IMR-90 (cell line): Measurements from ENCODE around the gene OR2AG2. TPM values are rescaled to one million over a fixed set of nuclear protein-coding genes. Genes with fewer than 3 reads are reported as not detected.

Experiments used
- ATAC-seq: fragments of 200-7000 bp; cut with Tn5 transposase; 2 replicates; pipeline ENCODE4 v1.9.1; 2020; ENCODE audit warnings: low read depth, mild to moderate bottlenecking, moderate library complexity
- BruUV-seq: library from RNA; stranded (reverse); fragments of 400-500 nt; replicated peaks from 2 replicates; lab custom pipeline; 2021; lab: Mats Ljungman, UMichigan
- CTCF ChIA-PET: fragments of 300-600 bp; formaldehyde crosslinking; extraction: SDS; loops from one replicate; lab custom pipeline; 2021; ENCODE audit warnings: antibody characterized with exemption; lab: Yijun Ruan, JAX
- POLR2A ChIA-PET: fragments of 300-600 bp; sonication (Branson Sonifier 250); formaldehyde crosslinking; loops from one replicate; lab custom pipeline; 2022; ENCODE audit warnings: antibody characterized with exemption; ENCODE audit not compliant: unreplicated experiment; lab: Charles Lee
- DNase-seq: peaks from one replicate; pipeline ENCODE4 v3.0.0; 2013
- H2AFZ ChIP-seq: replicated peaks from 2 replicates; pipeline ENCODE3; 2013; ENCODE audit warnings: low read length, mild to moderate bottlenecking; ENCODE audit not compliant: poor library complexity
- H2AK5ac ChIP-seq: 2 replicates; pipeline ENCODE4 v1.6.1; 2013; ENCODE audit warnings: low read depth, low read length, inconsistent platforms
- H2AK9ac ChIP-seq: replicated peaks from 2 replicates; pipeline ENCODE3; 2013; ENCODE audit warnings: mild to moderate bottlenecking, low read depth, low read length, moderate library complexity; ENCODE audit not compliant: poor library complexity
- H2BK120ac ChIP-seq: 2 replicates; pipeline ENCODE4 v1.6.1; 2013; ENCODE audit warnings: low read depth, low read length, inconsistent platforms
- H2BK15ac ChIP-seq: 3 replicates; pipeline ENCODE4 v1.6.1; 2013; ENCODE audit warnings: low read depth, low read length, inconsistent platforms
- H2BK20ac ChIP-seq: 2 replicates; pipeline ENCODE4 v1.6.1; 2013; ENCODE audit warnings: low read depth, mild to moderate bottlenecking, inconsistent platforms, low read length, moderate library complexity
- H2BK5ac ChIP-seq: 2 replicates; pipeline ENCODE4 v1.6.1; 2013; ENCODE audit warnings: mild to moderate bottlenecking, low read depth, low read length, inconsistent platforms; ENCODE audit not compliant: poor library complexity, severe bottlenecking
- H3K14ac ChIP-seq: replicated peaks from 2 replicates; pipeline ENCODE4 v1.6.1; 2013; ENCODE audit warnings: low read depth, low read length, inconsistent platforms
- H3K18ac ChIP-seq: 2 replicates; pipeline ENCODE4 v1.6.1; 2013; ENCODE audit warnings: low read depth, low read length, control low read depth
- H3K23ac ChIP-seq: 2 replicates; pipeline ENCODE4 v1.6.1; 2013; ENCODE audit warnings: low read depth, low read length, inconsistent platforms
- H3K27ac ChIP-seq: 2 replicates; pipeline ENCODE4 v1.5.1; 2013; ENCODE audit warnings: mild to moderate bottlenecking, control low read depth, low read length; ENCODE audit not compliant: insufficient read depth
- H3K27me3 ChIP-seq: 2 replicates; pipeline ENCODE4 v1.6.1; 2013; ENCODE audit warnings: low read length; ENCODE audit not compliant: control insufficient read depth, insufficient read depth
- H3K36me3 ChIP-seq: 2 replicates; pipeline ENCODE4 v1.6.1; 2013; ENCODE audit warnings: low read length, mixed read lengths; ENCODE audit not compliant: control insufficient read depth, insufficient read depth
- H3K4ac ChIP-seq: 2 replicates; pipeline ENCODE4 v1.6.1; 2013; ENCODE audit warnings: low read depth, low read length, inconsistent platforms
- H3K4me1 ChIP-seq: 2 replicates; pipeline ENCODE4 v1.6.1; 2013; ENCODE audit warnings: low read length, mixed read lengths; ENCODE audit not compliant: control insufficient read depth, insufficient read depth
- H3K4me2 ChIP-seq: 2 replicates; pipeline ENCODE4 v1.6.1; 2013; ENCODE audit warnings: low read depth, mild to moderate bottlenecking, control low read depth, low read length, moderate library complexity
- H3K4me3 ChIP-seq: 2 replicates; pipeline ENCODE4 v1.5.1; 2013; ENCODE audit warnings: low read depth, mild to moderate bottlenecking, control low read depth, low read length, moderate library complexity; ENCODE audit not compliant: insufficient read depth
- H3K56ac ChIP-seq: 2 replicates; pipeline ENCODE4 v1.6.1; 2013; ENCODE audit warnings: low read length, inconsistent platforms; ENCODE audit not compliant: insufficient read depth; ENCODE audit errors: extremely low read depth
- H3K79me1 ChIP-seq, 2 experiments: 2 replicates each; pipeline ENCODE4 v1.6.1; 2013; ENCODE audit warnings: low read length in 2 of 2, inconsistent platforms in 1 of 2, low read depth in 1 of 2
- H3K9ac ChIP-seq: 2 replicates; pipeline ENCODE4 v1.6.1; 2013; ENCODE audit warnings: low read depth, low read length, control low read depth
- H3K9me1 ChIP-seq: 2 replicates; pipeline ENCODE4 v1.6.1; 2013; ENCODE audit warnings: low read length, inconsistent platforms; ENCODE audit not compliant: insufficient read depth
- H3K9me3 ChIP-seq: 2 replicates; pipeline ENCODE4 v1.6.1; 2013; ENCODE audit warnings: low read length; ENCODE audit not compliant: control insufficient read depth, insufficient read depth
- H4K20me1 ChIP-seq: 2 replicates; pipeline ENCODE4 v1.6.1; 2013; ENCODE audit warnings: low read length, inconsistent platforms; ENCODE audit not compliant: insufficient read depth
- H4K5ac ChIP-seq: 2 replicates; pipeline ENCODE4 v1.6.1; 2013; ENCODE audit warnings: mild to moderate bottlenecking, low read depth, low read length, control low read depth
- H4K8ac ChIP-seq, 2 experiments: 2 replicates each; pipeline ENCODE4 v1.6.1; 2013; ENCODE audit warnings: low read depth in 2 of 2, low read length in 2 of 2, control low read depth in 1 of 2, inconsistent platforms in 1 of 2
- H4K91ac ChIP-seq: 2 replicates; pipeline ENCODE4 v1.6.1; 2013; ENCODE audit warnings: low read depth, low read length, inconsistent platforms; ENCODE audit not compliant: insufficient read depth
- BHLHE40 ChIP-seq: fragments of 150-350 bp; IDR thresholded peaks from 2 replicates; pipeline ENCODE4 v1.6.1; 2016; ENCODE audit warnings: mild to moderate bottlenecking, low read depth, low read length
- CHD1 ChIP-seq: IDR thresholded peaks from 2 replicates; pipeline ENCODE4 v1.6.1; 2012; ENCODE audit warnings: low read depth, low read length, improper control_type of control experiment
- MXI1 ChIP-seq: IDR thresholded peaks from 2 replicates; pipeline ENCODE4 v1.6.1; 2012; ENCODE audit warnings: low read depth, mild to moderate bottlenecking, low read length, moderate library complexity, borderline replicate concordance
- NFE2L2 ChIP-seq: fragments of 150-350 bp; IDR thresholded peaks from 2 replicates; pipeline ENCODE4 v1.6.1; 2016; ENCODE audit warnings: low read depth, mild to moderate bottlenecking, low read length
- POLR2A ChIP-seq: IDR thresholded peaks from 2 replicates; pipeline ENCODE4 v1.6.1; 2012; ENCODE audit warnings: mild to moderate bottlenecking, low read depth, low read length
- RCOR1 ChIP-seq: IDR thresholded peaks from 2 replicates; pipeline ENCODE4 v1.6.1; 2012; ENCODE audit warnings: mild to moderate bottlenecking, low read length, improper control_type of control experiment; ENCODE audit not compliant: insufficient replicate concordance
- RFX5 ChIP-seq: IDR thresholded peaks from 2 replicates; pipeline ENCODE4 v1.8.0; 2012; ENCODE audit warnings: low read depth, mild to moderate bottlenecking, low read length, moderate library complexity
- SMC3 ChIP-seq: fragments of 150-350 bp; IDR thresholded peaks from 2 replicates; pipeline ENCODE4 v1.6.1; 2016; ENCODE audit warnings: low read depth, mild to moderate bottlenecking, antibody characterized with exemption, low read length, moderate library complexity
- WGBS, 2 experiments: methylation state at CpG; one replicate each; pipeline versions ENCODE4 v1.1.5 to v1.1.7; 2013; ENCODE audit warnings: missing lambda C conversion rate in 2 of 2; ENCODE audit not compliant: insufficient read length in 1 of 2; ENCODE audit errors: extremely low coverage in 2 of 2; 5-methylcytosine and 5-hydroxymethylcytosine counted together
- dilution Hi-C: fragments of 300-500 bp; cut with HindIII; formaldehyde crosslinking; loops from one replicate; pipeline ENCODE4 v1.14.3; 2018; ENCODE audit warnings: low sequenced_read_pairs; ENCODE audit not compliant: unreplicated experiment
- in situ Hi-C: fragments of 300-500 bp; cut with MboI; formaldehyde crosslinking; loops from 3 replicates; pipeline ENCODE4 v1.14.3; 2019; ENCODE audit warnings: low sequenced_read_pairs, inconsistent platforms, mixed read lengths
- intact Hi-C: fragments of 100-400 bp; cut with micrococcal nuclease; formaldehyde crosslinking; loops from 2 replicates; pipeline ENCODE4 v1.10.0; 2022
- polyA plus RNA-seq, 3 experiments: library from polyadenylated mRNA; depleted of rRNA; stranded (reverse); fragments of >200 nt; gene quantifications; 2 replicates each; pipeline ENCODE4 v1.2.3, GENCODE V29; 2012; ENCODE audit warnings: low replicate concordance in 1 of 3
- total RNA-seq: library from RNA; depleted of rRNA; stranded (reverse); fragments of >200 nt; gene quantifications from 2 replicates; pipeline ENCODE4 v1.2.3, GENCODE V29; 2012
- TF ChIP-seq, protein P1 (sequence below): conservative IDR thresholded peaks from 2 replicates; pipeline ENCODE4 v1.5.1; 2012; ENCODE audit warnings: mild to moderate bottlenecking, low read depth, low read length, improper control_type of control experiment

Gene OR2AG2
- total and polyA plus RNA-seq, 2 of the 4 experiments (the other 2 are of a cell fraction): 0.22 to 0.54 TPM

DNA sequence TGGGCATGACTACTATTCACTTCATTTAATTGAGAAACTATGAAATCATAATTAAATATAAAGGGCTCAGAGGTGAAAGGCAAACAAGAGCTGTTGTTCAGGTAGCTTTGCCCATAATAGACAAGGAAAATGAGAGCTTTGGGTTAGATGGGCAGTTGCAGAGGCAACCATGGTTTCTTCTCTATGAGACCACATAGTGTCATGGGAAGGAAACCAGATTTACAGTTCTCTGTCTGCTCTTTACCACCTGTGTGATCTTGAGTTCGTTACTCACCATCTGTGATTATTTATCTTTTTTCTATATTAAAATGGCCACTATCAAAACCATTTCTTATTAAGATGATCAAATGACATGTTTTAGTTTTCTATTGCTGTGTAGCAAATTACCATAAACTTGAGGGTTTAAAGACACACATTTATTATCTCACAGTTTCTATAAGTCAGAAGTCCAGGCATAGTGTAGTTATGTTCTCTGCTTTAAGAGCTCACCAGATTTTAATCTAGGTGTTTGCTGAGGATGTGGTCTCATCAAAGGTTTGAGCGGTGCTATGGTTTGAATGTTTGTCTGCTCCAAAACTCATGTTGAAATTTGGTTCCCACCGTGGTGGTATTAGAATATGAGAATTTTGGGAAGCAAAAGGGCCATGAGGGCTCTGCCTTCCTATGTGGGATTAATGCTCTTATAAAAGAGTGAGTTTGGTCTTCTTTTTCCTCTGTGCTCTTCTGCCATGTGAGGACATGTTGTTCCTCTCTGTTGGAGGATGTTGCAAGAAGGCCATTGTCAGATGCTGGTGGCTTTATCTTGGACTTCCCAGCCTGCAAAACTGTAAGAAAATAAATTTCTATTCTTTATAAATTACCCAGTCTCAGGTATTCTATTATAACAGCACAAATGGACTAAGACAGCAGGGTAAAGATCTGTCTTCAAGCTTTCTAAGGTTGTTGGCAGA lies 38.2 kb downstream of the OR2AG2 start:
- dilution Hi-C loops (no loop called here), in situ Hi-C loops (no loop called here)
- no peak for ATAC-seq

More for the DNA sequence above, 38.2 kb downstream of the OR2AG2 start:
- Histone ChIP-seq H2BK120ac (no peak overlapping the region), H4K91ac (no peak overlapping the region), H4K20me1 (no peaks in the 10 kb centered on the region), H3K79me1 (no peaks in the 10 kb centered on the region), H3K14ac (no peak overlapping the region), H2BK5ac (no peak overlapping the region), H3K27me3 (no peaks in the 10 kb centered on the region), H4K5ac (no peak overlapping the region), H3K9me1 (no peaks in the 10 kb centered on the region), H3K9me3 (no peaks in the 10 kb centered on the region), H3K4ac (no peak overlapping the region), H3K18ac (no peak overlapping the region), H3K4me2 (no peak overlapping the region), H3K27ac (no peak overlapping the region), H2AK9ac (no peak overlapping the region), H2BK20ac (no peak overlapping the region), H2AK5ac (no peak overlapping the region), H3K4me1 (no peaks in the 10 kb centered on the region), H4K8ac (no peak overlapping the region), H2AFZ (no peak overlapping the region), H2BK15ac (no peak overlapping the region), H3K36me3 (no peaks in the 10 kb centered on the region), H3K4me3 (no peak overlapping the region), H3K23ac (no peak overlapping the region), H3K9ac (no peak overlapping the region), H3K56ac (no peak overlapping the region)
- intact Hi-C loops: no loop called here
- TF ChIP-seq NFE2L2 (no peak), POLR2A (no peak), CHD1 (no peak), RFX5 (no peak), RCOR1 (no peak), SMC3 (no peak), BHLHE40 (no peak), MXI1 (no peak)
- TF ChIP-seq, protein P1, sequence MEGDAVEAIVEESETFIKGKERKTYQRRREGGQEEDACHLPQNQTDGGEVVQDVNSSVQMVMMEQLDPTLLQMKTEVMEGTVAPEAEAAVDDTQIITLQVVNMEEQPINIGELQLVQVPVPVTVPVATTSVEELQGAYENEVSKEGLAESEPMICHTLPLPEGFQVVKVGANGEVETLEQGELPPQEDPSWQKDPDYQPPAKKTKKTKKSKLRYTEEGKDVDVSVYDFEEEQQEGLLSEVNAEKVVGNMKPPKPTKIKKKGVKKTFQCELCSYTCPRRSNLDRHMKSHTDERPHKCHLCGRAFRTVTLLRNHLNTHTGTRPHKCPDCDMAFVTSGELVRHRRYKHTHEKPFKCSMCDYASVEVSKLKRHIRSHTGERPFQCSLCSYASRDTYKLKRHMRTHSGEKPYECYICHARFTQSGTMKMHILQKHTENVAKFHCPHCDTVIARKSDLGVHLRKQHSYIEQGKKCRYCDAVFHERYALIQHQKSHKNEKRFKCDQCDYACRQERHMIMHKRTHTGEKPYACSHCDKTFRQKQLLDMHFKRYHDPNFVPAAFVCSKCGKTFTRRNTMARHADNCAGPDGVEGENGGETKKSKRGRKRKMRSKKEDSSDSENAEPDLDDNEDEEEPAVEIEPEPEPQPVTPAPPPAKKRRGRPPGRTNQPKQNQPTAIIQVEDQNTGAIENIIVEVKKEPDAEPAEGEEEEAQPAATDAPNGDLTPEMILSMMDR: no peak
- ChIA-PET CTCF (interaction anchor here (1.0 kb wide), 1 partner anchor 24 kb away, joined by 3 read pairs; no protein-coding TSS in a partner anchor), POLR2A (no interaction called here)
- no CpG with 5 or more reads among the region's 3 CpGs for WGBS, 2 experiments
- no TSS peak for BruUV-seq
- no peak for DNase-seq
